Endodermal cell (in vitro differentiated cells): Measurements from ENCODE around the gene TMEM132A. TPM values are rescaled to one million over a fixed set of nuclear protein-coding genes. Genes with fewer than 3 reads are reported as not detected.

Experiments
- DNase-seq: peaks from one replicate; pipeline ENCODE4 v3.0.0-alpha.2; 2017
- H3K27ac ChIP-seq: 2 replicates; pipeline ENCODE4 v1.5.1; 2013; ENCODE audit warnings: mild to moderate bottlenecking, low read depth, low read length, moderate library complexity
- H3K27me3 ChIP-seq: 2 replicates; pipeline ENCODE4 v1.6.1; 2013; ENCODE audit warnings: mild to moderate bottlenecking, low read length, moderate library complexity; ENCODE audit not compliant: insufficient read depth, control insufficient read depth, poor library complexity, severe bottlenecking
- H3K36me3 ChIP-seq: 2 replicates; pipeline ENCODE4 v1.7.0; 2013; ENCODE audit warnings: mild to moderate bottlenecking, low read length, moderate library complexity; ENCODE audit not compliant: control insufficient read depth, insufficient read depth
- H3K4me1 ChIP-seq: one replicate; pipeline ENCODE4 v1.7.0; 2013; ENCODE audit warnings: low read length; ENCODE audit not compliant: control insufficient read depth, insufficient read depth
- H3K4me3 ChIP-seq: 2 replicates; pipeline ENCODE4 v1.5.1; 2013; ENCODE audit warnings: mild to moderate bottlenecking, low read length, moderate library complexity
- H3K9ac ChIP-seq: 2 replicates; pipeline ENCODE4 v1.6.1; 2013; ENCODE audit warnings: mild to moderate bottlenecking, low read length, moderate library complexity; ENCODE audit not compliant: poor library complexity, severe bottlenecking; ENCODE audit errors: extremely low read depth
- H3K9me3 ChIP-seq: 2 replicates; pipeline ENCODE4 v1.6.1; 2013; ENCODE audit warnings: mild to moderate bottlenecking, low read length, moderate library complexity; ENCODE audit not compliant: control insufficient read depth
- H3K27ac Mint-ChIP-seq: 2 replicates; pipeline ENCODE4 v1.8.0; 2020; ENCODE audit warnings: mixed read lengths
- H3K27me3 Mint-ChIP-seq: 2 replicates; pipeline ENCODE4 v1.8.0; 2021; ENCODE audit warnings: mild to moderate bottlenecking, mixed read lengths; ENCODE audit not compliant: insufficient read depth
- H3K36me3 Mint-ChIP-seq: 2 replicates; pipeline ENCODE4 v1.8.0; 2020; ENCODE audit warnings: low read depth, mixed read lengths
- H3K4me1 Mint-ChIP-seq: 2 replicates; pipeline ENCODE4 v1.8.0; 2020; ENCODE audit warnings: mixed read lengths
- H3K4me3 Mint-ChIP-seq: 2 replicates; pipeline ENCODE4 v1.8.0; 2020; ENCODE audit warnings: mild to moderate bottlenecking, moderate library complexity, mixed read lengths
- H3K9me3 Mint-ChIP-seq: 2 replicates; pipeline ENCODE4 v1.8.0; 2020; ENCODE audit warnings: mild to moderate bottlenecking, mixed read lengths
- WGBS, 2 experiments: methylation state at CpG; one replicate each; pipeline versions ENCODE4 v1.1.5 to v1.1.7; 2013; ENCODE audit warnings: missing lambda C conversion rate in 2 of 2, mixed read lengths in 1 of 2; ENCODE audit not compliant: insufficient coverage in 1 of 2, insufficient read length in 1 of 2; 5-methylcytosine and 5-hydroxymethylcytosine counted together
- total RNA-seq, 2 donors: library from RNA; stranded (reverse); fragmentation: NEBNext Ultra II Directional in 1 of 2; extraction: Animal tissue kit (Norgen Biotek cat#: 25700) in 1 of 2; gene quantifications; 2 replicates in 1 of 2; 3 replicates in 1 of 2; pipeline ENCODE4 v1.2.1, GENCODE V29; 2021
- TF ChIP-seq, protein P1 (sequence below): fragments of 200-600 bp; sonication (generic); conservative IDR thresholded peaks from 2 replicates; pipeline ENCODE4 v1.5.0; 2021; ENCODE audit warnings: antibody characterized with exemption, mild to moderate bottlenecking

TMEM132A gene
- total RNA-seq, 2 donors from 2014 or later: 135 to 140 TPM

DNA sequence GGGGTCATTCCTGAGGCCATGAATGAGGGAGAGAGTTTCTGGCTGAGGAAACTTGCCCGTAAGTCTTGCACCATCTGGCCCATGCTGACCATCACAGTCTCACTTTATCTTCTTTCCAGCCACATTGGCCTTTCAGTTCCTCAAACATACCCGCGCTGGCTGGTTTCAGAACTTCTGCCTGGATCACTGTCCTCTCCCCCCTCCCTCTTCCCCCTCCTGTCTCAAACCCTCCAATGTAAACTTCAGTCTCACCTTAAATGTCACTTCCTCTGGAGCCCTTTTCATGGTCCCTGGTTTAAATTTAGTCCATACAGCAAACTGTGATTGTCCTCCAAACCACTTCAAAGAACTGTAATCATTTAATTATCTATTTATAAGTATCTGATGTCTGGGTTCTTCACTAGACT, 14.0 kb upstream of the TMEM132A start:
- no peaks in the 10 kb centered on the region for H3K9me3 ChIP-seq
- no peak overlapping the region for H3K27ac Mint-ChIP-seq
- no peak overlapping the region for H3K4me3 Mint-ChIP-seq

DNA sequence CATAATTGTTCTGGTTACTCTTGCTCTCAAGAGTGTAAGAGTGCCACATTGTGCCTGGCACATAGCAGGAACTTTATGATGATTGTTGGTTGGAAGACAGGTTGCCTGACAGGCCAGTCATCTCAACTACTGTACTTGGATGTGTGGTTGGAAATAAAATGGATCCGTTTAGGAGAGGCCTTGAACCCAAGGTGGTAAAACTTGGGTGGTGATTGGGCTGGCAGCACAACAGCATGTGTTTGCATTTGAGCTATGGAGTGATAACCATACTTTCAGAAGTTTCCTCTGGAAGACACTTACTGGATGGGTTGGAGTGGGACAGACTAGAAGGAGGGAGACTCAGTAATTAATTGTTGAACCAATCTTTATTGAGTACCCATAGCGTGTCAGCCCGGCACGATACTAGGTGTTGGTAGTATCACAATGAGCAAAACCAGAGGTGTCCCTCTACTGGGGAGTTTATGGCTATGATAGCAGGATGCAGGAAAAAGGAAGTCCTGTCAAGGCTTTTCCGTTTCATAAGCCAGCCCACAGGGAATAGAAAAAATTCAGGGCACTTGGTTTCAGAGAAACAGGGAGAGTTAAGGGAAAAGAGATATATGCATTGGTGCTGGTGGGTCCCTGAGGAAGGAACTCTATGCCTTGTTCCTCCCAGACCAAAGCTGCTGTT, 13.4 kb upstream of the TMEM132A start:
- peaks cover 22% of the 10 kb centered on the region for H3K4me1 Mint-ChIP-seq
- H3K4me1 ChIP-seq: peaks cover 3% of the 10 kb centered on the region
- H3K36me3 ChIP-seq: no peaks in the 10 kb centered on the region
- no peak overlapping the region for H3K27ac Mint-ChIP-seq
- WGBS, 2 experiments: 83 to 88% methylated on average over 5 of the region's 5 CpGs
- H3K27ac ChIP-seq: no peak overlapping the region
- peaks cover 48% of the 10 kb centered on the region for H3K27me3 Mint-ChIP-seq
- H3K4me3 Mint-ChIP-seq: no peak overlapping the region
- H3K27me3 ChIP-seq: peaks cover 24% of the 10 kb centered on the region
- no peak for DNase-seq
- H3K9ac ChIP-seq: no peak overlapping the region
- TF ChIP-seq, protein P1, sequence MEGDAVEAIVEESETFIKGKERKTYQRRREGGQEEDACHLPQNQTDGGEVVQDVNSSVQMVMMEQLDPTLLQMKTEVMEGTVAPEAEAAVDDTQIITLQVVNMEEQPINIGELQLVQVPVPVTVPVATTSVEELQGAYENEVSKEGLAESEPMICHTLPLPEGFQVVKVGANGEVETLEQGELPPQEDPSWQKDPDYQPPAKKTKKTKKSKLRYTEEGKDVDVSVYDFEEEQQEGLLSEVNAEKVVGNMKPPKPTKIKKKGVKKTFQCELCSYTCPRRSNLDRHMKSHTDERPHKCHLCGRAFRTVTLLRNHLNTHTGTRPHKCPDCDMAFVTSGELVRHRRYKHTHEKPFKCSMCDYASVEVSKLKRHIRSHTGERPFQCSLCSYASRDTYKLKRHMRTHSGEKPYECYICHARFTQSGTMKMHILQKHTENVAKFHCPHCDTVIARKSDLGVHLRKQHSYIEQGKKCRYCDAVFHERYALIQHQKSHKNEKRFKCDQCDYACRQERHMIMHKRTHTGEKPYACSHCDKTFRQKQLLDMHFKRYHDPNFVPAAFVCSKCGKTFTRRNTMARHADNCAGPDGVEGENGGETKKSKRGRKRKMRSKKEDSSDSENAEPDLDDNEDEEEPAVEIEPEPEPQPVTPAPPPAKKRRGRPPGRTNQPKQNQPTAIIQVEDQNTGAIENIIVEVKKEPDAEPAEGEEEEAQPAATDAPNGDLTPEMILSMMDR: peak; percentile 41
- H3K4me3 ChIP-seq: no peak overlapping the region
- H3K36me3 Mint-ChIP-seq: no peaks in the 10 kb centered on the region
- no peaks in the 10 kb centered on the region for H3K9me3 Mint-ChIP-seq
- H3K9me3 ChIP-seq: no peaks in the 10 kb centered on the region

More for the DNA sequence above, 14.0 kb upstream of the TMEM132A start:
- H3K36me3 ChIP-seq: no peaks in the 10 kb centered on the region
- WGBS, 2 experiments: 60 to 76% methylated on average over 1 to 3 of the region's 3 CpGs
- Mint-ChIP-seq H3K9me3 (no peaks in the 10 kb centered on the region), H3K36me3 (no peaks in the 10 kb centered on the region), H3K4me1 (peaks cover 20% of the 10 kb centered on the region), H3K27me3 (peaks cover 48% of the 10 kb centered on the region)
- no peak overlapping the region for H3K27ac ChIP-seq
- no peak overlapping the region for H3K9ac ChIP-seq
- no peak overlapping the region for H3K4me3 ChIP-seq
- no peak for DNase-seq
- H3K4me1 ChIP-seq: peaks cover 3% of the 10 kb centered on the region
- H3K27me3 ChIP-seq: peaks cover 24% of the 10 kb centered on the region
- TF ChIP-seq, protein P1: no peak

DNA sequence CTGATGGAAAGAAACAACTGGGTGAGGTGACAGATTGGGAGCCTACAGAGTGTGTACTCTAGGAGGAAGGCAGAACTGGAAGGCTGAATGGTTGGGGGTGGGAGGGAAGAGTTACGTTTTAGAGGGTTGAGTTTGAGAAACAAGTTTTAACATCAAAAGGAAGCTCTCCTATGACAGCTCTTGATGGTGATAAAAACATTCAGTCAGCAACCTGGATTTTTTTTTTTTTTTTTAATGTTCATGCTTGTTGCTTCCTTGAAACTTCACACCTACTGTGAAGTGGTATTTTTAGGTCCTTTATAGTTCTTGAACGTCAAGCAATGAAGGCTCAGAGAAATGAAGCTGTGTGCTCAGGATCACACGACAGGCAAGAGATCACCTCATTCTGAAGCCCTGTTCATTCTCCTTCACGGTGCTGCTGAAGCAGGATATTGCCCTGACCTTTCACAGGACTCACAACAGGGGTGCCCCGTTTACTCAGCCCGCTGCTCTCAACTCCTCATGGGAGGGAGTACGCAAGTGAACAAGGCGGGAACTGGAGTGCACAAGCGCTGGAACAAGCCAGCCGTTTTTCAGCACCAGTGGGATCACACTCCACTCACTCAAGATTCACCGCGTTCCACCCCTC, 11.9 kb upstream of the TMEM132A start:
- Histone ChIP-seq H3K9ac (no peak overlapping the region), H3K4me3 (no peak overlapping the region), H3K36me3 (no peaks in the 10 kb centered on the region), H3K9me3 (no peaks in the 10 kb centered on the region), H3K27ac (peak overlapping the region; percentile 55), H3K4me1 (peaks cover 12% of the 10 kb centered on the region), H3K27me3 (peaks cover 24% of the 10 kb centered on the region)
- TF ChIP-seq, protein P1: no peak
- Mint-ChIP-seq H3K4me1 (peaks cover 29% of the 10 kb centered on the region), H3K27ac (no peak overlapping the region), H3K36me3 (no peaks in the 10 kb centered on the region), H3K9me3 (no peaks in the 10 kb centered on the region), H3K27me3 (peaks cover 48% of the 10 kb centered on the region), H3K4me3 (no peak overlapping the region)
- no peak for DNase-seq
- 76 to 84% methylated on average over 11 to 12 of the region's 12 CpGs for WGBS, 2 experiments
